Subcutaneous abdominal adipose tissue (tissue), 5 donors: ENCODE results near the gene RYR1.
A peak's percentile ranks its signal among the peaks of the same experiment; 100 is the strongest.
"Not testable (repeated sequence)": the region's sequence is repeated elsewhere in the genome, so short reads cannot be mapped to it uniquely, and the experiment has no call there.

ENCODE experiments used
- H3K27ac ChIP-seq: one replicate; pipeline ENCODE4 v1.7.0; 2013; ENCODE audit warnings: low read depth, mild to moderate bottlenecking, inconsistent platforms, low read length, moderate library complexity
- H3K27me3 ChIP-seq, 5 donors: one replicate each; pipeline ENCODE4 v1.7.0; 2013; ENCODE audit warnings: low read length in 5 of 5, inconsistent platforms in 1 of 5; ENCODE audit not compliant: control insufficient read depth in 5 of 5, insufficient read depth in 4 of 5
- H3K36me3 ChIP-seq, 5 donors: one replicate each; pipeline ENCODE4 v1.7.0; 2013; ENCODE audit warnings: low read length in 5 of 5; ENCODE audit not compliant: control insufficient read depth in 5 of 5, insufficient read depth in 5 of 5
- H3K4me1 ChIP-seq, 5 donors: one replicate each; pipeline ENCODE4 v1.7.0; 2013; ENCODE audit warnings: low read length in 5 of 5, mild to moderate bottlenecking in 3 of 5, moderate library complexity in 1 of 5; ENCODE audit not compliant: control insufficient read depth in 5 of 5, insufficient read depth in 5 of 5
- H3K4me3 ChIP-seq, 5 donors: one replicate each; pipeline ENCODE4 v1.7.0; 2013; ENCODE audit warnings: low read length in 5 of 5, low read depth in 1 of 5
- H3K9ac ChIP-seq, 5 donors: one replicate each; pipeline ENCODE4 v1.7.0; 2013; ENCODE audit warnings: low read length in 5 of 5, mild to moderate bottlenecking in 4 of 5, moderate library complexity in 3 of 5
- H3K9me3 ChIP-seq, 5 donors: one replicate each; pipeline ENCODE4 v1.7.0; 2013; ENCODE audit warnings: low read length in 5 of 5; ENCODE audit not compliant: control insufficient read depth in 5 of 5
- donor health status: healthy.
- donor health status: healthy.
- donor health status: healthy.
- donor health status: healthy.
- donor health status: healthy.

Gene RYR1

DNA sequence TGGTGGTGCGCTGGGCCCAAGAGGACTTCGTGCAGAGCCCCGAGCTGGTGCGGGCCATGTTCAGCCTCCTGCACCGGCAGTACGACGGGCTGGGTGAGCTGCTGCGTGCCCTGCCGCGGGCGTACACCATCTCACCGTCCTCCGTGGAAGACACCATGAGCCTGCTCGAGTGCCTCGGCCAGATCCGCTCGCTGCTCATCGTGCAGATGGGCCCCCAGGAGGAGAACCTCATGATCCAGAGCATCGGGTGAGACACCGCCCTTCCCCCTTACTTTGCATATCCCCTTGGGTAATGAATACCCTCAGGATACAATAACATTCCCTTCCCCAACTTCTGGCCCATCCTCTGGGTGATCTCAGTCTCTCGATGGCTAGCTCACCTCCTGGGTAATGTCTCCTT is 60.9 kb downstream of the RYR1 start:
- Histone ChIP-seq H3K4me1 (no peaks in the 10 kb centered on the region), H3K36me3 (peaks cover 0 to 31% (median 0%) of the 10 kb centered on the region in 5 donors), H3K4me3 (no peak overlapping the region), H3K9me3 (peaks cover 0 to 8% (median 4%) of the 10 kb centered on the region in 5 donors), H3K9ac (no peak overlapping the region), H3K27me3 (peaks cover 0 to 5% (median 0%) of the 10 kb centered on the region in 5 donors), H3K27ac (no peak overlapping the region)

DNA sequence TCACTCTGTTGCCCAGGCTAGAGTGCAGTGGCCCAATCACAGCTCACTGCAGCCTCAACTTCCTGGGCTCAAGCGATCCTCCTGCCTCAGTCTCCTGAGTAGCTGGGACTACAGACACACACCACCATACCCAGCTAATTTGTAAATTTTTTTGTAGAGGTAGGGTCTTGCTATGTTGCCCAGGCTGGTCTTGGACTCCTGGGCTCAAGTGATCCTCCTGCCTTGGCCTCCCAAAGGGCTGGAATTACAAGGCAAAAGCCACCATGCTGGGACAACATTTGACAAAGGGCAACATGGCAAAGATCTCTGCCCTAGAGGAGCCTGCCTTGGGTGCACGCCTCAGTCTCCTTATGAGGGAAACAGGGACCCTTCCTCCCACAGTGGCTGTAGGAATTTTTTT is 61.9 kb downstream of the RYR1 start:
- H3K4me1 ChIP-seq, H3K27me3 ChIP-seq, H3K27ac ChIP-seq, H3K9me3 ChIP-seq, H3K9ac ChIP-seq, H3K4me3 ChIP-seq: not testable (repeated sequence)
- peaks cover 0 to 24% (median 0%) of the 10 kb centered on the region in 5 donors for H3K36me3 ChIP-seq

DNA sequence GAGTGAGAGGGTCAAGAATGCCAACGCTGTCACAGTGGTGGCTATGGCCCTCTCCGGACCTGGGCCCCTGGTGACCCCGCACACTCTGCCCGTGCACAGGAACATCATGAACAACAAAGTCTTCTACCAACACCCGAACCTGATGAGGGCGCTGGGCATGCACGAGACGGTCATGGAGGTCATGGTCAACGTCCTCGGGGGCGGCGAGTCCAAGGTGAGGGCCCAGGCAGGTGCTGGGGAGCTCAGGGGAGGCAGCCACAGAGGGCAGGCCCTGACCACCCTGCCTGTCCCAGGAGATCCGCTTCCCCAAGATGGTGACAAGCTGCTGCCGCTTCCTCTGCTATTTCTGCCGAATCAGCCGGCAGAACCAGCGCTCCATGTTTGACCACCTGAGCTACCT is 62.6 kb downstream of the RYR1 start:
- no peak overlapping the region for H3K27ac ChIP-seq
- H3K9ac ChIP-seq = no peak overlapping the region
- H3K9me3 ChIP-seq = peaks cover 0 to 5% (median 0%) of the 10 kb centered on the region in 5 donors
- H3K36me3 ChIP-seq = peaks cover 0 to 24% (median 0%) of the 10 kb centered on the region in 5 donors
- no peak overlapping the region for H3K4me3 ChIP-seq
- H3K4me1 ChIP-seq = no peaks in the 10 kb centered on the region
- H3K27me3 ChIP-seq = peaks cover 0 to 3% (median 0%) of the 10 kb centered on the region in 5 donors

GRCh38 chr19:38496603-38497487 is 63.4 kb downstream of the RYR1 start:
- no peaks in the 10 kb centered on the region for H3K9me3 ChIP-seq
- peaks cover 0 to 3% (median 0%) of the 10 kb centered on the region in 5 donors for H3K27me3 ChIP-seq
- no peak overlapping the region for H3K27ac ChIP-seq
- no peaks in the 10 kb centered on the region for H3K4me1 ChIP-seq
- H3K4me3 ChIP-seq = peak overlapping the region in 1 of 5 donors; percentile 4
- H3K9ac ChIP-seq = no peak overlapping the region
- peaks cover 0 to 24% (median 0%) of the 10 kb centered on the region in 5 donors for H3K36me3 ChIP-seq

- H3K27ac ChIP-seq = no peak overlapping the region
- H3K4me1 ChIP-seq = no peaks in the 10 kb centered on the region
- H3K36me3 ChIP-seq = peaks cover 0 to 24% (median 2%) of the 10 kb centered on the region in 5 donors
- peaks cover 0 to 3% (median 0%) of the 10 kb centered on the region in 5 donors for H3K27me3 ChIP-seq
- H3K9me3 ChIP-seq = no peaks in the 10 kb centered on the region
- H3K4me3 ChIP-seq = no peak overlapping the region
- H3K9ac ChIP-seq = no peak overlapping the region
Observed at GRCh38 chr19:38497907-38498306, 64.4 kb downstream of the RYR1 start.

- peaks cover 0 to 19% (median 2%) of the 10 kb centered on the region in 5 donors for H3K36me3 ChIP-seq
- H3K27ac ChIP-seq = no peak overlapping the region
- H3K9ac ChIP-seq = no peak overlapping the region
- H3K4me1 ChIP-seq = no peaks in the 10 kb centered on the region
- H3K4me3 ChIP-seq = no peak overlapping the region
- H3K27me3 ChIP-seq = peaks cover 0 to 2% (median 0%) of the 10 kb centered on the region in 5 donors
- no peaks in the 10 kb centered on the region for H3K9me3 ChIP-seq
Observed at GRCh38 chr19:38499532-38499931, 66.0 kb downstream of the RYR1 start.

GRCh38 chr19:38500450-38500849 is 67.0 kb downstream of the RYR1 start:
- H3K9ac ChIP-seq = no peak overlapping the region
- no peaks in the 10 kb centered on the region for H3K4me1 ChIP-seq
- no peaks in the 10 kb centered on the region for H3K9me3 ChIP-seq
- H3K27me3 ChIP-seq = peaks cover 0 to 2% (median 0%) of the 10 kb centered on the region in 5 donors
- peaks cover 0 to 26% (median 2%) of the 10 kb centered on the region in 5 donors for H3K36me3 ChIP-seq
- H3K4me3 ChIP-seq = no peak overlapping the region
- no peak overlapping the region for H3K27ac ChIP-seq

DNA sequence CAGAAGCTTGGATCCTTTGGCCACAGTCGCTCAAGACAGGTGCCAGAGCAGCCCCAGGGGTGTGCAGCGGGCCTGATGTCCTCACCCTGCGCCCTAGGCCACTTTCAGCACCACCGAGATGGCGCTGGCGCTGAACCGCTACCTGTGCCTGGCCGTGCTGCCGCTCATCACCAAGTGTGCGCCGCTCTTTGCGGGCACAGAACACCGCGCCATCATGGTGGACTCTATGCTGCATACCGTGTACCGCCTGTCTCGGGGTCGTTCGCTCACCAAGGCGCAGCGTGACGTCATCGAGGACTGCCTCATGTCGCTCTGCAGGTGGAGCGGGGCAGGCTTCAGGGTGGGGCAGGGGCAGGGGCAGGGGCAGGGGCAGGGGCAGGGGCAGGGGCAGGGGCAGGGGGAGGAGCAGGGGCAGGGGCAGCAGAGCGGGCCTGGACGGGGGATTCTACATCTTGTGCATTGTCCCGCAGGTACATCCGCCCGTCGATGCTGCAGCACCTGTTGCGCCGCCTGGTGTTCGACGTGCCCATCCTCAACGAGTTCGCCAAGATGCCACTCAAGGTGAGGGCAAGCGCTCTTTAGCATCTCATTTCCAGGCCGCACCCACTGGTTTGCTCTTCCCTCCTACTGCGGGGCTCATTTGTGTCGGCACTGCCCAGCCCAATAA is 69.1 kb downstream of the RYR1 start:
- no peak overlapping the region for H3K27ac ChIP-seq
- peaks cover 0 to 18% (median 0%) of the 10 kb centered on the region in 5 donors for H3K36me3 ChIP-seq
- H3K4me1 ChIP-seq = peaks cover 0 to 4% (median 0%) of the 10 kb centered on the region in 5 donors
- no peaks in the 10 kb centered on the region for H3K9me3 ChIP-seq
- peaks cover 0 to 2% (median 0%) of the 10 kb centered on the region in 5 donors for H3K27me3 ChIP-seq
- H3K4me3 ChIP-seq = no peak overlapping the region
- no peak overlapping the region for H3K9ac ChIP-seq

GRCh38 chr19:38503077-38503410 is 69.6 kb downstream of the RYR1 start:
- Histone ChIP-seq H3K9ac (no peak overlapping the region), H3K9me3 (no peaks in the 10 kb centered on the region), H3K27me3 (peaks cover 0 to 2% (median 0%) of the 10 kb centered on the region in 5 donors), H3K4me1 (peaks cover 0 to 4% (median 0%) of the 10 kb centered on the region in 5 donors), H3K27ac (no peak overlapping the region), H3K4me3 (no peak overlapping the region), H3K36me3 (peaks cover 0 to 16% (median 0%) of the 10 kb centered on the region in 5 donors)

DNA sequence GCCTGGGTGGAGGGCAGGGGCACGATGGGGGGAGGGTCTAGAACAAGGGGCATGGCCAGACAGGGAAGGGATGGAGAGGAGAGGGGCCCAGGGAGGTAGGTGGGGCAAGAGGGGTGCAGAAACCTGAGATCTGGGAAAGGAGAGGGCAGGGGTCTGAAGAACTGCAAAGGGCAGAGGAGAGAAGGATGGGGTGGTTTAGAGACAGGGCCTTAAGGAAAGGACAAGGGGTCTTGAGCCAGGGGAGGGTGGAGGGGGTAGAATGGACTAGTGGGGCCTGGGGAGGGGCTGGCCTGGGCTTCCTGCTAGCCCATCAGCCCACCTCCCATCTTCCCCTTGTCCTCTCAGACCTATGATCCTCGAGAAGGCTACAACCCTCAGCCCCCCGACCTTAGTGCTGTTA is 72.5 kb downstream of the RYR1 start:
- no peak overlapping the region for H3K27ac ChIP-seq
- H3K9ac ChIP-seq = no peak overlapping the region
- H3K9me3 ChIP-seq = no peaks in the 10 kb centered on the region
- H3K4me3 ChIP-seq = no peak overlapping the region
- H3K4me1 ChIP-seq = peaks cover 0 to 4% (median 0%) of the 10 kb centered on the region in 5 donors
- peaks cover 0 to 13% (median 0%) of the 10 kb centered on the region in 5 donors for H3K36me3 ChIP-seq
- H3K27me3 ChIP-seq = peaks cover 0 to 5% (median 0%) of the 10 kb centered on the region in 5 donors
